Measurements from ENCODE around the gene IFITM1. TPM values are rescaled to one million over a fixed set of nuclear protein-coding genes. Genes with fewer than 3 reads are reported as not detected.
A peak's percentile ranks its signal among the peaks of the same experiment; 100 is the strongest.

IFITM1 gene
- total and polyA plus RNA-seq, 9 of the 15 experiments (the other 6 are each of a cell fraction or from before 2014, with no cell fraction given), result 691 to 5,579 (median 974) TPM

GRCh38 chr11:299951-300735 is 13.7 kb upstream of the IFITM1 start (continued):
- TF ChIP-seq ZBTB43 (CRISPR knock-in tag; IDR thresholded peaks at IDR 0.05), result no peak
- TF ChIP-seq ZNF282 (CRISPR knock-in tag; IDR thresholded peaks at IDR 0.05), result no peak
- no peak for TF ChIP-seq TAF15 (IDR thresholded peaks at IDR 0.05; ENCODE audit: low read depth, low read length)
- TF ChIP-seq U2AF1 (optimal IDR thresholded peaks at IDR 0.05; ENCODE audit: low read depth, low read length), result no peak
- TF ChIP-seq, protein P1, sequence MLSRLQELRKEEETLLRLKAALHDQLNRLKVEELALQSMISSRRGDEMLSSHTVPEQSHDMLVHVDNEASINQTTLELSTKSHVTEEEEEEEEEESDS (CRISPR knock-in tag; IDR thresholded peaks at IDR 0.05), result no peak
- TF ChIP-seq TFAP4 (CRISPR knock-in tag; IDR thresholded peaks at IDR 0.05; ENCODE audit: borderline replicate concordance), result peak; percentile 88

- POLR2A ChIA-PET, result no interaction called here
- no peaks in the 10 kb centered on the region for H3K27me3 ChIP-seq (ENCODE audit: control insufficient read depth in 2 of 2, insufficient read depth in 2 of 2, low read length in 2 of 2)
- FAIRE-seq, result no peak
- intact Hi-C loops (cut with micrococcal nuclease) (no loop called here), in situ Hi-C loops (cut with MboI) (no loop called here)
- no peak overlapping the region for H3K27ac ChIP-seq (ENCODE audit: extremely low read depth, low read depth, low read length)
- H3K9me1 ChIP-seq (ENCODE audit: control insufficient read depth, insufficient read depth, low read length), result no peaks in the 10 kb centered on the region
- no peak for ATAC-seq
- whole genome bisulfite sequencing (ENCODE audit: insufficient coverage, low coverage, missing lambda C conversion rate), result 77% methylated on average over 7 of the region's 12 CpGs
- BruUV-seq (replicated peaks), result no TSS peak
- no peaks in the 10 kb centered on the region for H4K20me1 ChIP-seq (replicated peaks; ENCODE audit: control insufficient read depth, insufficient read depth, low read length)
- H3K9me3 ChIP-seq (replicated peaks; ENCODE audit: control insufficient read depth, insufficient read depth, low read depth, low read length), result no peaks in the 10 kb centered on the region; the same call in 1 of the 2 replicates
- H3K36me3 ChIP-seq (ENCODE audit: control insufficient read depth, insufficient read depth, low read length), result no peaks in the 10 kb centered on the region
- no peak overlapping the region for H2AFZ ChIP-seq (ENCODE audit: low read depth, low read length)
- no peak overlapping the region for H3K4me3 ChIP-seq
- peaks cover 4% of the 10 kb centered on the region; the same call in 1 of the 3 replicates for H3K79me2 ChIP-seq (ENCODE audit: control insufficient read depth, insufficient read depth, low read length)
- DNase-seq (ENCODE audit: extremely low read depth in 1 of 4, low spot score in 3 of 4), result no peak
- no peak overlapping the region for H3K9ac ChIP-seq (ENCODE audit: insufficient read depth in 1 of 2, low read depth in 2 of 2, low read length in 2 of 2)
- peaks cover 14 to 49% of the 10 kb centered on the region in 2 experiments for H3K4me1 ChIP-seq (replicated peaks in 1 of 2; ENCODE audit: control insufficient read depth in 2 of 2, insufficient read depth in 2 of 2, low read length in 2 of 2)
- CTCF ChIA-PET (ENCODE audit: low intra/inter-chr PET ratio), result no interaction called here
- H3K4me2 ChIP-seq (ENCODE audit: insufficient read depth, low read length), result no peak overlapping the region
- TF ChIP-seq HMBOX1 (IDR thresholded peaks at IDR 0.05) (no peak), CCNT2 (IDR thresholded peaks at IDR 0.05; ENCODE audit: borderline replicate concordance, extremely low read depth, insufficient read length, low read depth, low read length) (no peak)
Observed at GRCh38 chr11:303363-303762, 10.5 kb upstream of the IFITM1 start.

Data from K562 (cell line).